Spleen (tissue), 11 donors: ENCODE measurements around the gene ITIH4. TPM values are rescaled to one million over a fixed set of nuclear protein-coding genes. Genes with fewer than 3 reads are reported as not detected.

ENCODE experiments used
- DNase-seq: peaks from one replicate; pipeline ENCODE4 v3.0.0-alpha.2; 2020
- H3K27ac ChIP-seq, 8 donors: fragments of 200-600 bp; sonication (generic) in 7 of 8; 1 replicate in 4 of 8; 2 replicates in 4 of 8; pipeline versions ENCODE4 v1.5.0 to v1.8.0; 2016 to 2021; ENCODE audit warnings: inconsistent platforms in 4 of 8, mild to moderate bottlenecking in 4 of 8, moderate library complexity in 1 of 8
- H3K27me3 ChIP-seq, 7 donors: fragments of 200-600 bp; sonication (generic) in 6 of 7; replicated peaks in 1 of 7; 1 replicate in 4 of 7; 2 replicates in 3 of 7; pipeline versions ENCODE4 v1.5.0 to v1.8.0; 2016 to 2021; ENCODE audit warnings: inconsistent platforms in 3 of 7, mild to moderate bottlenecking in 1 of 7
- H3K36me3 ChIP-seq, 6 donors: fragments of 200-600 bp; sonication (generic) in 5 of 6; 1 replicate in 4 of 6; 2 replicates in 2 of 6; pipeline versions ENCODE4 v1.5.0 to v1.8.0; 2016 to 2021; ENCODE audit warnings: inconsistent platforms in 2 of 6
- H3K4me1 ChIP-seq, 6 donors: fragments of 200-600 bp; sonication (generic) in 5 of 6; 1 replicate in 3 of 6; 2 replicates in 3 of 6; pipeline versions ENCODE4 v1.5.0 to v1.8.0; 2016 to 2021; ENCODE audit warnings: inconsistent platforms in 3 of 6
- H3K4me3 ChIP-seq, 8 donors: fragments of 200-600 bp; sonication (generic) in 7 of 8; 1 replicate in 4 of 8; 2 replicates in 4 of 8; pipeline versions ENCODE4 v1.5.0 to v1.8.0; 2016 to 2021; ENCODE audit warnings: inconsistent platforms in 4 of 8, mild to moderate bottlenecking in 4 of 8, moderate library complexity in 2 of 8
- H3K9me3 ChIP-seq, 8 donors: fragments of 200-600 bp; sonication (generic) in 7 of 8; 1 replicate in 4 of 8; 2 replicates in 4 of 8; pipeline versions ENCODE4 v1.5.0 to v1.8.0; 2016 to 2021; ENCODE audit warnings: inconsistent platforms in 4 of 8
- POLR2A ChIP-seq, 3 donors: fragments of 450-650 bp; IDR thresholded peaks; one replicate each; pipeline ENCODE4 v1.5.1; 2017; ENCODE audit warnings: antibody characterized with exemption in 3 of 3, mild to moderate bottlenecking in 1 of 3
- POLR2AphosphoS5 ChIP-seq, 3 donors: sonication (generic); formaldehyde crosslinking; IDR thresholded peaks; one replicate each; pipeline ENCODE4 v1.5.1; 2017; ENCODE audit warnings: antibody characterized with exemption in 3 of 3
- whole genome bisulfite sequencing, 5 donors: extraction: QIAGEN DNeasy Blood & Tissue Kit in 3 of 5; methylation state at CpG; one replicate each; pipeline versions ENCODE4 v1.1.5 to v1.1.7; 2013 to 2018; 5-methylcytosine and 5-hydroxymethylcytosine counted together
- intact Hi-C: fragments of 100-400 bp; cut with DNase I; formaldehyde crosslinking; loops from one replicate; pipeline ENCODE4 v1.15.0; 2023; ENCODE audit warnings: low total_unique reads
- polyA plus RNA-seq, 3 donors: library from polyadenylated mRNA; stranded (reverse); fragments of 200-250 nt; gene quantifications; one replicate each; pipeline ENCODE4 v1.2.1, GENCODE V29; 2013
- total RNA-seq, 7 donors: library from RNA; depleted of rRNA in 3 of 7; stranded (reverse); fragments of >200 nt in 3 of 7; fragmentation: NEBNext Ultra II Directional in 4 of 7; extraction: Animal tissue kit (Norgen Biotek cat#: 25700) in 4 of 7; gene quantifications; one replicate each; pipeline versions ENCODE4 v1.1.0 to v1.2.1, GENCODE V29; 2016 to 2021
- TF ChIP-seq, protein P1 (sequence below), 11 experiments: fragments of 200-600 bp in 7 of 11; fragments of 450-650 bp in 4 of 11; sonication (generic) in 4 of 11; IDR thresholded peaks in 8 of 11; conservative IDR thresholded peaks in 3 of 11; 1 replicate in 7 of 11; 2 replicates in 4 of 11; pipeline versions ENCODE4 v1.4.0 to v1.8.0; 2016 to 2021; ENCODE audit warnings: antibody characterized with exemption in 11 of 11, inconsistent platforms in 4 of 11, mild to moderate bottlenecking in 1 of 11
- donor health status: healthy with polysubstance abuse.
- donor health status: DM: no; HTN: no; CAD: no; lungs with moderate emphysema.
- donor health status: DM: no; HTN: no; CAD: no.
- donor health status: Bipolar disorder and iron deficiency.
- donor health status: healthy.
- donor health status: DM: no; HTN: no; CAD: no.
- donor health status: DM: yes; HTN: yes; CAD: no.

Gene ITIH4
- total and polyA plus RNA-seq, 10 donors: 9.9 to 54.2 (median 21.6) TPM

- H3K9me3 ChIP-seq: no peaks in the 10 kb centered on the region
- WGBS, 5 donors: 89 to 93% (median 90%) methylated on average over 6 to 7 of the region's 7 CpGs
- TF ChIP-seq POLR2AphosphoS5 (IDR thresholded peaks at IDR 0.05) (no peak), POLR2A (IDR thresholded peaks at IDR 0.05) (no peak)
- TF ChIP-seq, protein P1, sequence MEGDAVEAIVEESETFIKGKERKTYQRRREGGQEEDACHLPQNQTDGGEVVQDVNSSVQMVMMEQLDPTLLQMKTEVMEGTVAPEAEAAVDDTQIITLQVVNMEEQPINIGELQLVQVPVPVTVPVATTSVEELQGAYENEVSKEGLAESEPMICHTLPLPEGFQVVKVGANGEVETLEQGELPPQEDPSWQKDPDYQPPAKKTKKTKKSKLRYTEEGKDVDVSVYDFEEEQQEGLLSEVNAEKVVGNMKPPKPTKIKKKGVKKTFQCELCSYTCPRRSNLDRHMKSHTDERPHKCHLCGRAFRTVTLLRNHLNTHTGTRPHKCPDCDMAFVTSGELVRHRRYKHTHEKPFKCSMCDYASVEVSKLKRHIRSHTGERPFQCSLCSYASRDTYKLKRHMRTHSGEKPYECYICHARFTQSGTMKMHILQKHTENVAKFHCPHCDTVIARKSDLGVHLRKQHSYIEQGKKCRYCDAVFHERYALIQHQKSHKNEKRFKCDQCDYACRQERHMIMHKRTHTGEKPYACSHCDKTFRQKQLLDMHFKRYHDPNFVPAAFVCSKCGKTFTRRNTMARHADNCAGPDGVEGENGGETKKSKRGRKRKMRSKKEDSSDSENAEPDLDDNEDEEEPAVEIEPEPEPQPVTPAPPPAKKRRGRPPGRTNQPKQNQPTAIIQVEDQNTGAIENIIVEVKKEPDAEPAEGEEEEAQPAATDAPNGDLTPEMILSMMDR (IDR thresholded peaks at IDR 0.05 in 8 of 11, conservative IDR thresholded peaks at IDR 0.05 in 3 of 11): no peak
These were observed 38.1 kb downstream of the ITIH4 start for GRCh38 chr3:52792413-52792812.

GRCh38 chr3:52791928-52792327, 38.5 kb downstream of the ITIH4 start:
- intact Hi-C loops: no loop called here
- Histone ChIP-seq H3K27me3 (no peaks in the 10 kb centered on the region), H3K4me1 (peaks cover 0 to 20% (median 0%) of the 10 kb centered on the region in 6 donors), H3K4me3 (no peak overlapping the region), H3K27ac (peak overlapping the region in 1 of 8 donors; percentile 72), H3K36me3 (no peaks in the 10 kb centered on the region), H3K9me3 (no peaks in the 10 kb centered on the region)
- no peak for DNase-seq
- TF ChIP-seq POLR2AphosphoS5 (IDR thresholded peaks at IDR 0.05): no peak
- TF ChIP-seq, protein P1 (IDR thresholded peaks at IDR 0.05 in 8 of 11, conservative IDR thresholded peaks at IDR 0.05 in 3 of 11): no peak
- TF ChIP-seq POLR2A (IDR thresholded peaks at IDR 0.05): no peak
- WGBS, 5 donors: 72 to 92% (median 88%) methylated on average over 4 of the region's 4 CpGs

More at GRCh38 chr3:52792413-52792812, 38.1 kb downstream of the ITIH4 start:
- intact Hi-C loops: no loop called here
- Histone ChIP-seq H3K4me3 (no peak overlapping the region), H3K27me3 (no peaks in the 10 kb centered on the region), H3K36me3 (no peaks in the 10 kb centered on the region), H3K27ac (peak overlapping the region in 1 of 8 donors; percentile 72), H3K4me1 (peaks cover 0 to 20% (median 0%) of the 10 kb centered on the region in 6 donors)
- DNase-seq: no peak

- peaks cover 0 to 20% (median 0%) of the 10 kb centered on the region in 6 donors for H3K4me1 ChIP-seq
- no peaks in the 10 kb centered on the region for H3K36me3 ChIP-seq
- no peak for DNase-seq
- intact Hi-C loops: no loop called here
- 79 to 86% (median 82%) methylated on average over 9 to 12 of the region's 12 CpGs for WGBS, 5 donors
- H3K9me3 ChIP-seq: no peaks in the 10 kb centered on the region
- H3K4me3 ChIP-seq: no peak overlapping the region
- H3K27me3 ChIP-seq: no peaks in the 10 kb centered on the region
- TF ChIP-seq, protein P1 (IDR thresholded peaks at IDR 0.05 in 8 of 11, conservative IDR thresholded peaks at IDR 0.05 in 3 of 11): no peak
- TF ChIP-seq POLR2AphosphoS5 (IDR thresholded peaks at IDR 0.05) (no peak), POLR2A (IDR thresholded peaks at IDR 0.05) (no peak)
- no peak overlapping the region for H3K27ac ChIP-seq
These were observed 39.1 kb downstream of the ITIH4 start for GRCh38 chr3:52791366-52791765.

DNA sequence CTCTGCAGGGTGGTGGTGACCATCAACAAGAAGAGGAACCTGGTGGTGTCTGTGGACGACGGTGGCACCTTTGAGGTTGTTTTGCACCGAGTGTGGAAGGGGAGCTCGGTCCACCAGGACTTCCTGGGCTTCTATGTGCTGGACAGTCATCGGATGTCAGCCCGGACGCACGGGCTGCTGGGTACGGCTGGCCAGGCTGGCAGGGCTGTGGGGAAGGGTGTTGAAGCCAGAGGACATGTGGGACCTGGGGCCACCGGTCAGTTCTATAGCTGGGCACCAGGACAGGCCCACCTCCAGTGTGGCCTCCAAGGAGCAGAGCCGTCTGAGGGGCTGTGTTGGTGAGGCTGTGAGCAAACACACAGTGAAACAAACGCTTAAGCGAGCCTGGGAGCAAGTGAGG, 39.7 kb downstream of the ITIH4 start:
- no peaks in the 10 kb centered on the region for H3K9me3 ChIP-seq
- WGBS, 5 donors: 84 to 95% (median 88%) methylated on average over 5 to 13 of the region's 13 CpGs
- TF ChIP-seq, protein P1 (IDR thresholded peaks at IDR 0.05 in 8 of 11, conservative IDR thresholded peaks at IDR 0.05 in 3 of 11): no peak
- TF ChIP-seq POLR2A (IDR thresholded peaks at IDR 0.05) (no peak), POLR2AphosphoS5 (IDR thresholded peaks at IDR 0.05) (no peak)
- no peak overlapping the region for H3K27ac ChIP-seq
- H3K36me3 ChIP-seq: no peaks in the 10 kb centered on the region
- intact Hi-C loops: no loop called here
- DNase-seq: no peak
- no peak overlapping the region for H3K4me3 ChIP-seq
- peaks cover 0 to 19% (median 0%) of the 10 kb centered on the region in 6 donors for H3K4me1 ChIP-seq
- no peaks in the 10 kb centered on the region for H3K27me3 ChIP-seq
